NCI-H345 (cell line): ENCODE data around the gene FFAR3.

Experiments
- DNase-seq: peaks from one replicate; lab custom pipeline; 2025; lab: John Stamatoyannopoulos, UW

The FFAR3 gene

DNA sequence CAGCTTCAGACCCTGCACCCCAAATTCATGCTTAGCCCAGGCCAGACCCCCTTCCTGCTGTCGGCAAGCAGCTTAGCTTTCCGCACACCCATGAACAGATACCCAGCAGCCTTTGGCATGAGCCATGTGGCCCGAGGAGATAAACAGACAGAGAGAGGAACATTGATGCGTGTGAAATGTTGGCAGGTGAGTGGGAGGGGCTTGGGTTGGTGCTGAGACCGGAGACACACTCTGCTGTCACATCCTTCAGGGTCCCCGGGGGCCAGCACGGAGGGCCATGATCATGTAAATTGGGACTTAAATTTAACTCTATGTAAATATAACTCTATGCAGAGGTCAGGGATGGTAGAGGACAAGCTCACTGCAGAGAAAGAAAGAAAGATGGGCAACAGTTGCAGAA lies 27.8 kb upstream of the FFAR3 start:
- no peak for DNase-seq

DNA sequence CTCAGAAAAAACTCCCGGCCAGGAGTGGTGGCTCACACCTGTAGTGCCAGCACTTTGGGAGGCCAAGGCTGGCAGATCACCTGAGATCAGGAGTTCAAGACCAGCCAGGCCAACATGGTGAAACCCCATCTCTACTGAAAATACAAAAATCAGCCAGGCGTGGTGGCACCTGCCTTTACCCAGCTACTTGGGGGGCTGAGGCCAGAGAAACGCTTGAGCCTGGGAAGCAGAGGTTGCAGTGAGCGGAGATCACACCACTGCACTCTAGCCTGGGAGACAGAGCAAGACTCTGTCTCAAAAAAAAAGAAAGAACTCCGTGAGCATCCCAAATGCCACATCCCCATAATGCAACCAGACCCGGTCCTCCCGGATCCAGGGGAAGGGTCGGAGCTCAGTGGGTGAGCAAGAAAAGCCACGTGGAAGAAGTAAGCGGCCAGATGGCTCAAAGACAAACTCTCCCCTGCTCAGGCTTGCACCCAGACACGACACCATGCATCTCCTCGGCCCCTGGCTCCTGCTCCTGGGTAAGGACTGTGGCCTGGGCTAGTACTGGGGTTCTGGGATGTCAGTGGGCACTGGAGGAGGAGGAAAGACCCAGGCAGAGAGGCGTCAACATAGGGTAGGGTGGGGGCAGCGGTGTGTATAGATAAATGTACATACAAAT lies 26.6 kb upstream of the FFAR3 start:
- no peak for DNase-seq

DNA sequence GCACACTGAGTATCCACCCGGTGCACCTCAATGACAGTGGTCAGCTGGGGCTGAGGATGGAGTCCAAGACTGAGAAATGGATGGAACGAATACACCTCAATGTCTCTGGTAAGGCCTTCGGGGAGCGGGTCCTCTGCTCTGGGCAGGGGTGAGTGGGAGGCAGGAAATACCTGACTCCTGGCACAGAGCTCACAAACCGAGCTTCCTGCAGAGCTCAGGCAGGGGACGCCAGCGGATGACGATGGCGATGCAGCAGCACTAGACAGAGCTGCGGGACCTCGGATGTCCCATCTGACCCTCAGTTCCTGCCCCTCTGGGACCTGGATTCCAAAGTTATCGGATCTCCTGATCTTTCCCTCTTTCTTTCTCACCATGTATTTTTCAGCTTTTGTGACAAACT lies 25.4 kb upstream of the FFAR3 start:
- no peak for DNase-seq

- no peak for DNase-seq
Observed at GRCh38 chr19:35334144-35334753, 24.0 kb upstream of the FFAR3 start.

DNA sequence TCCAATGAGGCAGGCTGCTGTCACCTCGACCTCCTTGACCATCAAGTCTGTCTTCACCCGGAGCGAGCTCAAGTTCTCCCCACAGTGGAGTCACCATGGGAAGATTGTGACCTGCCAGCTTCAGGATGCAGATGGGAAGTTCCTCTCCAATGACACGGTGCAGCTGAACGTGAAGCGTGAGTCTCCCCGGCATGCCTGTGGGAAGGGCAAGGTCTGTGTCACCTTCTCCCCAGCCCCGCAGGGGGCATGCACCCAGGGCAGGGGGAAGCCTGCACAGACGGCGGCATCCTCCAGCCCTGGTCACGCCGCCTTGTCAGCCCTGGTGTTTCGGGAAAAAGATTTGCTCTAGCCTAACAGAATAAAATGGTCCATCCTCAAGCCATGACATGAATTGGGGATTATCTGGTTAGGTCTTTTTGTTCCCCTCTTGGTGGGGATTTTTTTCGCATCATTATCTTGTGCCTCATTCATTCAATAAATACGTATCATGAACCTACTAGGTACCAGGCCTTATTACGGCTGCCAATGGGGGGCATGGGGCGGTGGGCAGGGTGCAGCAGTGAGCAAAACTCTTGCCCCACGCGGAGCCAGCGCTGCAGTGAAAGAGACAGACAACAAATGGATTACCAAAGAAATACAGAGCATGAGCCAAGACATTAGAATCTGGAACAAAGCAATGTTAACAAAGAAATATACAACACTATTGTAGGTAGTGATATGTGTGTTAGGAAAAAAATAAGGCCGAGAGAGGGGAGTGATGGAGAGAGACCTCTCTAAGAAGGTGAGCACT lies 21.9 kb upstream of the FFAR3 start:
- no peak for DNase-seq

- DNase-seq, result no peak
Observed at GRCh38 chr19:35337097-35337983, 20.9 kb upstream of the FFAR3 start.

DNA sequence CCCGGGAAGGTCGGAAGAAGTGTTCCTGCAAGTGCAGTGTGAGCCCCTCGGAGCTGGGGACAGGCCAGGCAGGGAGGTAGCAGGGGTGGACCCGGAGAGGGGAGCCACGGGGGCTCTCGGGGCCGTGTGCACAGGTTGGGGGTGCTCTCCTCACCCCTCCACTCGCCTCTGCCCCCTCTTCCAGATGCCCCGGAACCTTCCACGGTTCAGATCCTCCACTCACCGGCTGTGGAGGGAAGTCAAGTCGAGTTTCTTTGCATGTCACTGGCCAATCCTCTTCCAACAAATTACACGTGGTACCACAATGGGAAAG lies 20.3 kb upstream of the FFAR3 start:
- DNase-seq, result no peak

- DNase-seq, result no peak
Observed at GRCh38 chr19:35340431-35340830, 17.8 kb upstream of the FFAR3 start.

GRCh38 chr19:35341006-35341405 lies 17.3 kb upstream of the FFAR3 start:
- DNase-seq, result no peak

GRCh38 chr19:35341565-35342225 lies 16.6 kb upstream of the FFAR3 start:
- no peak for DNase-seq

GRCh38 chr19:35342430-35342829 lies 15.8 kb upstream of the FFAR3 start:
- DNase-seq, result no peak

DNA sequence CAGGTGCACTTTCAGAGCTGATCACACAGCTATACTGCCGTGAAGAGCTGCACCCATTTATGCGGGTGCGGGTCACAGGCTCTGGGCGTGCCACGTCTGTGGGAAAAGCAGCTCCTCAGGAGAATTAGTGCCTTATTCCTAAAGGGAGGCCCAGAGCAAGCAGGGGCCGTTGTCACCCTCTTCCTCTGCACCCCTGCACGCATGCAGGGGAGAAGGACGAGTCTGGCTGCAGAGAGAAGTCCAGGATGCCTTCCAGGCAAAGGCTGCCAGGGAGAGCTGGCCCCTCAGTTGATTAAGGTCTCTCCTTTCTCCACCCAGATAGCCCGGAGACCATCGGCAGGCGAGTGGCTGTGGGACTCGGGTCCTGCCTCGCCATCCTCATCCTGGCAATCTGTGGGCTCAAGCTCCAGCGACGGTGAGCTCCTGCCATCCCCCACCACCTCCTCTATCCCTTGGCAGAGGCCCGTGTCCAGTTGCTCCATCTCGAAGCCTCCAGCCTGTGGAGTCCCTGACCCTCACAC lies 13.7 kb upstream of the FFAR3 start:
- DNase-seq, result no peak

DNA sequence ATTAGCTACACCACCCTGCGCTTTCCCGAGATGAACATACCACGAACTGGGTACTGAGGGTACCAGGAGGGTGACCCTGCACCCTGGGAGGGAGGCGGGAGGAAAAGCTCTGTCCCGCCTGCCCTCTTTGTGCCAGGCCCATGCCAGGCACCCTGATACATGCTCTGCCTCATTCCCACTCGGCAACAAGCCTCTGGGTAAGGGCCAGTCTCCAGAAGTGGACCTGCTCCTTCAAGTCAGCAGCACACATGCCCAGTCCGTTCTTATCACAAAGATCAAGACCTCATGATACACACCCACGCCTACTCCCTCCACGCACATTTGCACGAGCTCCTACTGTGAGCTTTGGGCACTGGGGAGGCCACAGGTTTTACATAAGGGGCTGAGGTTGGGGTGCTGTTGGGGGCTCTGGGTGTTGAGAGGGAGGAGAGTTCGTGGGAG lies 12.6 kb upstream of the FFAR3 start:
- DNase-seq, result no peak

DNA sequence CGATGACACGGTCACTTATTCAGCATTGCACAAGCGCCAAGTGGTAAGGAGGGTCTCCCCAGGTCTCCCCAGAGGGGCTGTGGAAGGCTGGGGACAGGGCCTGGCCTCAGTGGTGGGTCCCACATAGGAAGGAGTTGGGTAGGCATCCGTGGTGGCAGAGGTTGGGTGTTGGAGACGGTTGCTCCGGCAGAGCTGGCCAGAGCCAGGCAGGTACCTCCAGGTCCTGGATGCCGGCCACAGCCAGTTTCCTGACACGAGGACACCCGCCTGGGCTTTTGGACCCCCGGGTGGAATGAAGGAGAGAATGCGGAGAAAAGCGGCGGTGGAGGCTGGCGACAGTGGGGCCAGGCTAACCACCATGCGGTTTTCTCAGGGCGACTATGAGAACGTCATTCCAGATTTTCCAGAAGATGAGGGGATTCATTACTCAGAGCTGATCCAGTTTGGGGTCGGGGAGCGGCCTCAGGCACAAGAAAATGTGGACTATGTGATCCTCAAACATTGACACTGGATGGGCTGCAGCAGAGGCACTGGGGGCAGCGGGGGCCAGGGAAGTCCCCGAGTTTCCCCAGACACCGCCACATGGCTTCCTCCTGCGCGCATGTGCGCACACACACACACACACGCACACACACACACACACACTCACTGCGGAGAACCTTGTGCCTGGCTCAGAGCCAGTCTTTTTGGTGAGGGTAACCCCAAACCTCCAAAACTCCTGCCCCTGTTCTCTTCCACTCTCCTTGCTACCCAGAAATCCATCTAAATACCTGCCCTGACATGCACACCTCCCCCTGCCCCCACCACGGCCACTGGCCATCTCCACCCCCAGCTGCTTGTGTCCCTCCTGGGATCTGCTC lies 11.8 kb upstream of the FFAR3 start:
- no peak for DNase-seq

DNA sequence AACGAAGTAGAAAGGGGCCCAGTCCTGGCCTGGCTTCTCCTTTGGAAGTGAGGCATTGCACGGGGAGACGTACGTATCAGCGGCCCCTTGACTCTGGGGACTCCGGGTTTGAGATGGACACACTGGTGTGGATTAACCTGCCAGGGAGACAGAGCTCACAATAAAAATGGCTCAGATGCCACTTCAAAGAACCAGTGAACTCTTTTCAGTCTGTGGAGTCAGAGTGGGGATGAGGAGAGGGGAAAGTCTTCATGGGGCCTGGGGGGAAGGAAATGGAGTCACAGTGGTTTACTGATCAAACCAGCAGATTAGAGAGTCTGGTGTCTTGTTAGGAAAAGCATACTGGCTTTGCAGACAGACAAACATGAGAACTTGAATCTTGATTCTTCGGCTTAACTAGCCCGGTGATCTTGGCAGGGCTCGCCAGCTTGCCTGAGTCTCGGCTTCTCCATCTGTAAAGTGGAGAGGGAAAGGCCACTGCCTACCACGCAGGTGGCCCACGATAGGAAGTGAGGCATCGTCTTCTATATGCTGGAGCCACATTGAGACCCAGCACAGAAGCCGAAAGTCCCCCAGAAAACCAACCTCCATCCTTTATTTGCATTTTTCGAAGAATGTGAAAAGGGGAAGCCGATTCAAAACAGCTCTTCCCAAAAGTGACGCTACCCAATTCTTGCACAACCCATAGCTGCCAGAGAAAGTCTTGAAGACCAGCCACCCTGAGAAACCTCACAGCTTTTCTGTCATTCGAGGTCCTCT lies 10.9 kb upstream of the FFAR3 start, which contains the start of gene FFAR1:
FFAR1 (plus strand) TSS at position 732 of the 759 bp plus-strand sequence. CDS start 3,650 bp downstream, outside the sequence.
- DNase-seq, result no peak

- DNase-seq, result no peak
Observed at GRCh38 chr19:35347930-35348298, 10.3 kb upstream of the FFAR3 start.

DNA sequence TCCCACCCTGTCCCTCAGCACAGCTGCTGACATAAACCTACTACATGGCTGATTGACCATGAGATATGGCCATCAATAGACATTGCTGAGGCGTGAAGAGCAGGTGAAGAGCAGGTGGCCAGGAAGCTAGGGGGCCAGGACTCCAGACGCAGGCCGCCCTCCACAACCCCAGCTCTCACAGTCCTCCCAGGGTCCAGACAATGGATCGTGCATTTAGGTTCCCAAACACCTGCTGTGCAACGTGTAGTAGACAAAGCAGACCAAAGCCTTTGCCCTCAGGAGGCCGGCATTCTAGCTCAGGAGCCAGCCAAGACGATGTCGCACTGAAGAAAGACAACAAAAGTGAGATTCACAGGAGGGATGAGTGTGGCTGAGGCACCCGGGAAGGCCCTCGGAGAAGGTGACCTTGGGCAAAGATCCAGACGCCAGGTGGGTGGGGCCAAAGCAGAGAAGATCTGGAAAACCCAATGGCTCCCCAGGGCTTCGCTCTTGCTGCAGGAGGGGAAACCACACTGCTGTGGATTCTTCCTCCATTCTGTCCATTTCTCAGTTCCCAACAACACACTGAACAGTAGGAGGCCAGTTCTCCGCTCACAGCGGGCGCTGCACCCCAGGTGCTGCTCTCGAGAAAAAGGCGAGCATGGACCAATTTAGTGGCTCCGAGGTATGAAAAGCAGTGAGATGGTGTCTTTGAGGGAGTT lies 9.2 kb upstream of the FFAR3 start:
- peak; percentile 78 for DNase-seq

GRCh38 chr19:35349614-35350521 lies 8.4 kb upstream of the FFAR3 start:
- no peak for DNase-seq
